ENCODE results near the gene UGT1A4. TPM values are rescaled to one million over a fixed set of nuclear protein-coding genes. Genes with fewer than 3 reads are reported as not detected.

The UGT1A4 gene
- total RNA-seq, 2 experiments from 2014 or later = not detected

DNA sequence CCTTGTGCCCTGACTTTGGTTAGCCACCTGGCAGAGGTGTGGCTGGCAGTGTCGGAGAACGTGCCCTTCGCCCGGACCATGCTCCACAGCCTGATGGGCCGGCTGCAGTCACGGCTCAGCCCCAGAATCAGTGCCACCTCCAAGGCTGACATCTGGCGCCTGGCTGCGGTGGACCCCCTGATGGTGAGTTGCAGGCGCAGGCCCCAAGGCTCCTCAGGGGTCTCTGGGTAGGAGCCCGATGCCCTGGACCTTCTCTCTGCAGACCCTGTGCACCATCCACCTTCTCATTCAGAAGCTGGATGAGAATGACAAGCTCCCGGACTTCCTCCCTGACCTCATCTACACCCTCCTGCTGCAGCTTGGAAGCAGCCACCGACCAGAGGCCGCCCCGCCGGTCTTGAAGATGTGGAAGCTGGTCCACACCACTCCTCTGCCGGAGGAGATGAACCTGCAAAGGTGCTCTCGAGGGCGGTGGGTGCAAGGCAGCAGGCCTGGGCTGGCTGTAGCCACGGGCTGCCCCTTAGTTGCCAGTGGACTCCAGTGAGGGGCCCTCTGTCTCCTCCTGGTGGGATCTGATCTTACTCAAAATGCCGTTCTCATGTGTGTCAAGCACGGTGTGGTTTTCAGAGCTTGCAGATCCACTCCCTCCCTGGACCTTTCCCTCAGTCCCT is 103.7 kb downstream of the UGT1A4 start:
- intact Hi-C loops (cut with DNase I, micrococcal nuclease) = no loop called here
- peaks cover 0 to 8% of the 10 kb centered on the region in 2 experiments for H3K9me3 ChIP-seq (ENCODE audit: control insufficient read depth in 1 of 2, insufficient read depth in 1 of 2, low read length in 2 of 2)
- peaks cover 0 to 2% of the 10 kb centered on the region in 2 experiments for H3K27me3 ChIP-seq (ENCODE audit: control insufficient read depth in 1 of 2, insufficient read depth in 2 of 2, low read length in 2 of 2)
- Mint-ChIP-seq H3K27me3 (peaks cover 4% of the 10 kb centered on the region), H3K4me1 (ENCODE audit: low read depth) (no peaks in the 10 kb centered on the region), H3K36me3 (ENCODE audit: low read depth) (no peaks in the 10 kb centered on the region), H3K4me3 (no peak overlapping the region), H3K9me3 (no peaks in the 10 kb centered on the region), H3K27ac (no peak overlapping the region)
- no peak overlapping the region for H3K27ac ChIP-seq (ENCODE audit: low read depth in 1 of 2, low read length in 2 of 2)
- H3K36me3 ChIP-seq (ENCODE audit: insufficient read depth, low read length) = no peaks in the 10 kb centered on the region
- DNase-seq = peak in 1 of 14 experiments; percentile 25
- no peak overlapping the region for H3K4me3 ChIP-seq (ENCODE audit: low read length)
- CTCF ChIA-PET = no interaction called here
- H3K4me1 ChIP-seq (ENCODE audit: insufficient read depth, low read length) = no peaks in the 10 kb centered on the region
- no peak for ATAC-seq (ENCODE audit: poor library complexity)
- TF ChIP-seq, protein P1, sequence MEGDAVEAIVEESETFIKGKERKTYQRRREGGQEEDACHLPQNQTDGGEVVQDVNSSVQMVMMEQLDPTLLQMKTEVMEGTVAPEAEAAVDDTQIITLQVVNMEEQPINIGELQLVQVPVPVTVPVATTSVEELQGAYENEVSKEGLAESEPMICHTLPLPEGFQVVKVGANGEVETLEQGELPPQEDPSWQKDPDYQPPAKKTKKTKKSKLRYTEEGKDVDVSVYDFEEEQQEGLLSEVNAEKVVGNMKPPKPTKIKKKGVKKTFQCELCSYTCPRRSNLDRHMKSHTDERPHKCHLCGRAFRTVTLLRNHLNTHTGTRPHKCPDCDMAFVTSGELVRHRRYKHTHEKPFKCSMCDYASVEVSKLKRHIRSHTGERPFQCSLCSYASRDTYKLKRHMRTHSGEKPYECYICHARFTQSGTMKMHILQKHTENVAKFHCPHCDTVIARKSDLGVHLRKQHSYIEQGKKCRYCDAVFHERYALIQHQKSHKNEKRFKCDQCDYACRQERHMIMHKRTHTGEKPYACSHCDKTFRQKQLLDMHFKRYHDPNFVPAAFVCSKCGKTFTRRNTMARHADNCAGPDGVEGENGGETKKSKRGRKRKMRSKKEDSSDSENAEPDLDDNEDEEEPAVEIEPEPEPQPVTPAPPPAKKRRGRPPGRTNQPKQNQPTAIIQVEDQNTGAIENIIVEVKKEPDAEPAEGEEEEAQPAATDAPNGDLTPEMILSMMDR (IDR thresholded peaks at IDR 0.05) = no peak
- POLR2A ChIA-PET = no interaction called here

Other genes starting within 250 kb of the UGT1A4 start
- gene USP40, start 152.0 kb upstream of the UGT1A4 start, total RNA-seq = 1 to 10 TPM; 7.2 to 8.7 TPM
- not detected for gene UGT1A8, start 101.1 kb upstream of the UGT1A4 start, total RNA-seq
- not detected for gene UGT1A10, start 82.3 kb upstream of the UGT1A4 start, total RNA-seq
- not detected for gene UGT1A9, start 46.8 kb upstream of the UGT1A4 start, total RNA-seq
- not detected for gene UGT1A7, start 36.8 kb upstream of the UGT1A4 start, total RNA-seq
- not detected for gene UGT1A6, start 25.8 kb upstream of the UGT1A4 start, total RNA-seq
- not detected for gene UGT1A5, start 5.8 kb upstream of the UGT1A4 start, total RNA-seq
- not detected for gene UGT1A3, start 10.3 kb downstream of the UGT1A4 start, total RNA-seq
- not detected for gene UGT1A1, start 41.5 kb downstream of the UGT1A4 start, total RNA-seq
- not detected for gene MROH2A, start 59.6 kb downstream of the UGT1A4 start, total RNA-seq
- gene HJURP, start 135.8 kb downstream of the UGT1A4 start, total RNA-seq = under 1 TPM; 0.22 to 0.25 TPM
- gene TRPM8, start 198.6 kb downstream of the UGT1A4 start, total RNA-seq = not detected

Data from CD4-positive, alpha-beta T cell (primary cell).